ENCODE results near the gene FREY1. TPM values are rescaled to one million over a fixed set of nuclear protein-coding genes. Genes with fewer than 3 reads are reported as not detected.
A peak's percentile ranks its signal among the peaks of the same experiment; 100 is the strongest.

FREY1 gene
- total and polyA plus RNA-seq, 2 donors from 2014 or later = 0.99 to 1.0 TPM

- TF ChIP-seq CTCF (IDR thresholded peaks at IDR 0.05; ENCODE audit: borderline replicate concordance, extremely low read depth, insufficient read depth) = no peak
- H3K4me3 ChIP-seq (ENCODE audit: low read length in 3 of 3) = no peak overlapping the region
- H3K4me1 ChIP-seq (ENCODE audit: control insufficient read depth in 2 of 3, insufficient read depth in 2 of 3, low read depth in 1 of 3, low read length in 3 of 3) = peaks cover 7 to 40% (median 36%) of the 10 kb centered on the region in 3 donors
- H3K27ac ChIP-seq (ENCODE audit: low read depth in 2 of 2, low read length in 2 of 2) = no peak overlapping the region
- intact Hi-C loops (cut with DNase I) = no loop called here
- no peak overlapping the region for H3K9ac ChIP-seq (ENCODE audit: low read length in 3 of 3)
- DNase-seq (no peak), FAIRE-seq (no peak)
- no peaks in the 10 kb centered on the region for H3K27me3 ChIP-seq (ENCODE audit: control insufficient read depth, insufficient read depth, low read length)
- H3K9me3 ChIP-seq (ENCODE audit: control insufficient read depth in 2 of 3, insufficient read depth in 1 of 3, low read length in 3 of 3) = no peaks in the 10 kb centered on the region
- H3K36me3 ChIP-seq (ENCODE audit: control insufficient read depth in 2 of 3, insufficient read depth in 3 of 3, low read length in 3 of 3) = peaks cover 13 to 76% (median 39%) of the 10 kb centered on the region in 3 donors
These were observed 46.1 kb downstream of the FREY1 start for GRCh38 chr11:45860764-45861510.

DNA sequence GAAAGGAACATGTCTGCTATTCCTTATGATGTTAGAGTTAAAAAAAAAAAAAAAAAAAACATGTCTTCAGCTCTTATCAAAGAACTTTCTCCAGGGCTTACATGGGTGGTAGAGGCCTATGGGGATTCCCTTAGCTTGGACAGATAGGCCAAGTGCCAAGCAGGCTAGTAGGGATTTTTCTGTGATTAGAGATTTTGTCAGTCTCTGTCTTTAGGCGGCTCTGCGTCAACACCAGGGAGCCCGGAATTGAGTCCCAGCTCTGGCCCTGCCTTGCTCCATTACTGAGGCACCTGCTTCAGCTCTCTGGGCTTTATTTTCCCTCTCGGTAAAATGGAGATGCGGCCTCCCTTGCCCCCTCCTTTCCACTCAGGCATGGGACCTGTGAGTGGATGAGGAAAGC, 46.7 kb downstream of the FREY1 start:
- peaks cover 13 to 76% (median 33%) of the 10 kb centered on the region in 3 donors for H3K36me3 ChIP-seq (ENCODE audit: control insufficient read depth in 2 of 3, insufficient read depth in 3 of 3, low read length in 3 of 3)
- H3K4me3 ChIP-seq (ENCODE audit: low read length in 3 of 3) = no peak overlapping the region
- DNase-seq = no peak
- H3K9ac ChIP-seq (ENCODE audit: low read length in 3 of 3) = peak overlapping the region in 1 of 3 donors; percentile 66
- peak overlapping the region; percentile 80 to 82 for H3K27ac ChIP-seq (ENCODE audit: low read depth in 2 of 2, low read length in 2 of 2)
- peaks cover 7 to 46% (median 41%) of the 10 kb centered on the region in 3 donors for H3K4me1 ChIP-seq (ENCODE audit: control insufficient read depth in 2 of 3, insufficient read depth in 2 of 3, low read depth in 1 of 3, low read length in 3 of 3)
- intact Hi-C loops (cut with DNase I) = no loop called here
- no peaks in the 10 kb centered on the region for H3K27me3 ChIP-seq (ENCODE audit: control insufficient read depth, insufficient read depth, low read length)
- FAIRE-seq = no peak
- no peak for TF ChIP-seq CTCF (IDR thresholded peaks at IDR 0.05; ENCODE audit: borderline replicate concordance, extremely low read depth, insufficient read depth)
- H3K9me3 ChIP-seq (ENCODE audit: control insufficient read depth in 2 of 3, insufficient read depth in 1 of 3, low read length in 3 of 3) = no peaks in the 10 kb centered on the region

DNA sequence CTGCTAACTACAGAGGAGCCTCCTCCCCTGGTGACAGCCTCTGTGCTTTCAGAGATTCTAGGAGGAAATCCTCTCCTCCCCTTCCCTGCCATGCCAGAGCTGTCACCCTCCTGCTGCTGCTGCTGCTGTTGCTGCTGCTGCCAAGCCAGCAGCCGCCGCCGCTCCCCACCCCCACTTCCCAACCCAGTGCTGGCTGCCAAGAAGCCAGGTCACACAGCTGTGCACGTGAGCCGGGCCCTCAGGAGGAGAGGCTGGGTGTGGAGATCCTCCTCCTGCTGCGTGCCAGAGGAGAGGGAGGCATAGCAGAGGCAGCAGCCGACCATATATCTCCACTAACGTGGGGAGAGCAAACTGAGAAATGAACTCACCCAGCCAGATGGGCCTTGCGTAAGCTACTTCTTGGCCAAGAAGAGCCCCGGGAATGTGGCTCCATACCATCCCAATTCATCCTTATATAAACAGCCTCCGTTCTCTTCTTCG, 47.4 kb downstream of the FREY1 start:
- no peak overlapping the region for H3K4me3 ChIP-seq (ENCODE audit: low read length in 3 of 3)
- peak; percentile 55 to 97 (median 81) for DNase-seq
- H3K9me3 ChIP-seq (ENCODE audit: control insufficient read depth in 2 of 3, insufficient read depth in 1 of 3, low read length in 3 of 3) = no peaks in the 10 kb centered on the region

More for the DNA sequence above, 47.4 kb downstream of the FREY1 start:
- Histone ChIP-seq H3K36me3 (ENCODE audit: control insufficient read depth in 2 of 3, insufficient read depth in 3 of 3, low read length in 3 of 3) (peaks cover 13 to 71% (median 31%) of the 10 kb centered on the region in 3 donors), H3K4me1 (ENCODE audit: control insufficient read depth in 2 of 3, insufficient read depth in 2 of 3, low read depth in 1 of 3, low read length in 3 of 3) (peaks cover 7 to 50% (median 45%) of the 10 kb centered on the region in 3 donors), H3K27ac (ENCODE audit: low read depth in 2 of 2, low read length in 2 of 2) (peak overlapping the region; percentile 80 to 82), H3K27me3 (ENCODE audit: control insufficient read depth, insufficient read depth, low read length) (no peaks in the 10 kb centered on the region), H3K9ac (ENCODE audit: low read length in 3 of 3) (peak overlapping the region in 1 of 3 donors; percentile 66)
- no peak for FAIRE-seq
- intact Hi-C loops (cut with DNase I) = no loop called here
- no peak for TF ChIP-seq CTCF (IDR thresholded peaks at IDR 0.05; ENCODE audit: borderline replicate concordance, extremely low read depth, insufficient read depth)

All from kidney (tissue), 14 donors.